Astrocyte (in vitro differentiated cells and primary cell): ENCODE measurements around the gene IQCN. TPM values are rescaled to one million over a fixed set of nuclear protein-coding genes. Genes with fewer than 3 reads are reported as not detected.

Experiments used
- DNase-seq: peaks from one replicate; pipeline ENCODE4 v3.0.0-alpha.2; 2010; ENCODE audit warnings: low read depth
- FAIRE-seq: peaks from 2 replicates; lab custom pipeline; 2011; peaks lifted over from hg19 to GRCh38; lab: Jason Lieb, UNC
- H2AFZ ChIP-seq: 2 replicates; pipeline ENCODE4 v1.6.0; 2012; ENCODE audit warnings: low read depth, low read length, inconsistent platforms
- H3K27ac ChIP-seq: 2 replicates; pipeline ENCODE4 v1.5.1; 2011; ENCODE audit warnings: low read depth, low read length, inconsistent platforms
- H3K27me3 ChIP-seq: 2 replicates; pipeline ENCODE4 v1.6.0; 2011; ENCODE audit warnings: low read length, inconsistent platforms; ENCODE audit not compliant: insufficient read depth
- H3K36me3 ChIP-seq: 2 replicates; pipeline ENCODE4 v1.5.1; 2011; ENCODE audit warnings: low read length, inconsistent platforms; ENCODE audit not compliant: insufficient read depth
- H3K4me1 ChIP-seq: 2 replicates; pipeline ENCODE4 v1.5.1; 2011; ENCODE audit warnings: low read length, inconsistent platforms; ENCODE audit not compliant: insufficient read depth
- H3K4me2 ChIP-seq: 2 replicates; pipeline ENCODE4 v1.6.0; 2012; ENCODE audit warnings: low read length, inconsistent platforms
- H3K4me3 ChIP-seq: 2 replicates; pipeline ENCODE4 v1.5.1; 2011; ENCODE audit warnings: low read depth, mild to moderate bottlenecking, low read length, inconsistent platforms; ENCODE audit not compliant: insufficient read depth
- H3K79me2 ChIP-seq: 2 replicates; pipeline ENCODE4 v1.6.0; 2012; ENCODE audit warnings: mild to moderate bottlenecking, low read length, inconsistent platforms; ENCODE audit not compliant: insufficient read depth
- H3K9ac ChIP-seq: 2 replicates; pipeline ENCODE4 v1.6.0; 2012; ENCODE audit warnings: mild to moderate bottlenecking, low read length, inconsistent platforms
- H3K9me3 ChIP-seq: 2 replicates; pipeline ENCODE4 v1.5.1; 2012; ENCODE audit warnings: low read depth, mild to moderate bottlenecking, low read length, inconsistent platforms; ENCODE audit not compliant: insufficient read depth
- H4K20me1 ChIP-seq: 2 replicates; pipeline ENCODE4 v1.6.0; 2012; ENCODE audit warnings: low read length, inconsistent platforms; ENCODE audit not compliant: insufficient read depth
- H3K27ac Mint-ChIP-seq: one replicate; pipeline ENCODE4 v1.8.0; 2021; ENCODE audit warnings: mild to moderate bottlenecking, mixed read lengths; ENCODE audit not compliant: unreplicated experiment
- H3K27me3 Mint-ChIP-seq: one replicate; pipeline ENCODE4 v1.8.0; 2021; ENCODE audit warnings: low read depth, mixed read lengths; ENCODE audit not compliant: unreplicated experiment
- H3K36me3 Mint-ChIP-seq: one replicate; pipeline ENCODE4 v1.8.0; 2021; ENCODE audit warnings: low read depth, mixed read lengths; ENCODE audit not compliant: unreplicated experiment
- H3K4me1 Mint-ChIP-seq: one replicate; pipeline ENCODE4 v1.8.0; 2021; ENCODE audit warnings: low read depth, mixed read lengths; ENCODE audit not compliant: unreplicated experiment
- H3K4me3 Mint-ChIP-seq: one replicate; pipeline ENCODE4 v1.8.0; 2021; ENCODE audit warnings: mild to moderate bottlenecking, moderate library complexity, mixed read lengths; ENCODE audit not compliant: unreplicated experiment
- H3K9me3 Mint-ChIP-seq: one replicate; pipeline ENCODE4 v1.8.0; 2021; ENCODE audit warnings: mild to moderate bottlenecking, mixed read lengths; ENCODE audit not compliant: unreplicated experiment
- CTCF ChIP-seq: IDR thresholded peaks from 2 replicates; pipeline ENCODE4 v1.5.1; 2011; ENCODE audit warnings: low read depth, mild to moderate bottlenecking, inconsistent platforms, low read length, moderate library complexity; ENCODE audit not compliant: insufficient read depth
- EZH2 ChIP-seq: IDR thresholded peaks from 2 replicates; pipeline ENCODE4 v1.6.1; 2012; ENCODE audit warnings: mild to moderate bottlenecking, low read length, inconsistent platforms; ENCODE audit not compliant: insufficient read depth
- total RNA-seq: library from RNA; stranded (reverse); gene quantifications from 2 replicates; pipeline ENCODE4 v1.2.1, GENCODE V29; 2021

Gene IQCN
- total RNA-seq, 1 donor from 2014 or later, result 1.7 TPM

- TF ChIP-seq CTCF (no peak), EZH2 (no peak)
- H3K4me1 Mint-ChIP-seq, result peaks cover 12% of the 10 kb centered on the region
- DNase-seq (no peak), FAIRE-seq (no peak)
- H3K4me3 Mint-ChIP-seq, result peak overlapping the region; percentile 61
- Histone ChIP-seq H3K4me2 (no peak overlapping the region), H4K20me1 (no peaks in the 10 kb centered on the region), H3K27me3 (no peaks in the 10 kb centered on the region), H3K79me2 (no peaks in the 10 kb centered on the region), H3K27ac (no peak overlapping the region), H2AFZ (no peak overlapping the region), H3K36me3 (no peaks in the 10 kb centered on the region), H3K4me1 (peaks cover 42% of the 10 kb centered on the region), H3K9me3 (no peaks in the 10 kb centered on the region), H3K9ac (no peak overlapping the region), H3K4me3 (no peak overlapping the region)
- no peaks in the 10 kb centered on the region for H3K9me3 Mint-ChIP-seq
- H3K27me3 Mint-ChIP-seq, result no peaks in the 10 kb centered on the region
- H3K27ac Mint-ChIP-seq, result peak overlapping the region; percentile 7
- H3K36me3 Mint-ChIP-seq, result no peaks in the 10 kb centered on the region
Observed at GRCh38 chr19:18290302-18291018, 16.2 kb upstream of the IQCN start.

GRCh38 chr19:18289471-18290301 is 15.4 kb upstream of the IQCN start:
- H4K20me1 ChIP-seq, result no peaks in the 10 kb centered on the region
- TF ChIP-seq CTCF (no peak), EZH2 (no peak)
- H3K4me1 ChIP-seq, result peaks cover 42% of the 10 kb centered on the region
- no peak overlapping the region for H3K4me3 ChIP-seq
- H3K9me3 ChIP-seq, result no peaks in the 10 kb centered on the region
- no peak overlapping the region for H2AFZ ChIP-seq
- H3K79me2 ChIP-seq, result no peaks in the 10 kb centered on the region
- peak overlapping the region; percentile 50 for H3K4me3 Mint-ChIP-seq
- no peak overlapping the region for H3K9ac ChIP-seq
- no peaks in the 10 kb centered on the region for H3K27me3 ChIP-seq
- H3K9me3 Mint-ChIP-seq, result no peaks in the 10 kb centered on the region
- peak overlapping the region; percentile 34 for H3K27ac Mint-ChIP-seq
- no peaks in the 10 kb centered on the region for H3K27me3 Mint-ChIP-seq
- DNase-seq (no peak), FAIRE-seq (no peak)
- no peak overlapping the region for H3K4me2 ChIP-seq
- H3K36me3 Mint-ChIP-seq, result no peaks in the 10 kb centered on the region
- H3K4me1 Mint-ChIP-seq, result peaks cover 17% of the 10 kb centered on the region
- no peaks in the 10 kb centered on the region for H3K36me3 ChIP-seq
- no peak overlapping the region for H3K27ac ChIP-seq
